GM12873 (cell line): ENCODE data around the gene KRT15.

ENCODE experiments used
- TF ChIP-seq, protein P1 (sequence below): IDR thresholded peaks from 2 replicates; pipeline ENCODE4 v1.5.1; 2012; ENCODE audit warnings: low read depth, mild to moderate bottlenecking, moderate library complexity, low read length, control low read depth; ENCODE audit not compliant: insufficient read depth; ENCODE audit errors: missing control alignments

The KRT15 gene

GRCh38 chr17:41522301-41523224 is 3.9 kb upstream of the KRT15 start:
- TF ChIP-seq, protein P1, sequence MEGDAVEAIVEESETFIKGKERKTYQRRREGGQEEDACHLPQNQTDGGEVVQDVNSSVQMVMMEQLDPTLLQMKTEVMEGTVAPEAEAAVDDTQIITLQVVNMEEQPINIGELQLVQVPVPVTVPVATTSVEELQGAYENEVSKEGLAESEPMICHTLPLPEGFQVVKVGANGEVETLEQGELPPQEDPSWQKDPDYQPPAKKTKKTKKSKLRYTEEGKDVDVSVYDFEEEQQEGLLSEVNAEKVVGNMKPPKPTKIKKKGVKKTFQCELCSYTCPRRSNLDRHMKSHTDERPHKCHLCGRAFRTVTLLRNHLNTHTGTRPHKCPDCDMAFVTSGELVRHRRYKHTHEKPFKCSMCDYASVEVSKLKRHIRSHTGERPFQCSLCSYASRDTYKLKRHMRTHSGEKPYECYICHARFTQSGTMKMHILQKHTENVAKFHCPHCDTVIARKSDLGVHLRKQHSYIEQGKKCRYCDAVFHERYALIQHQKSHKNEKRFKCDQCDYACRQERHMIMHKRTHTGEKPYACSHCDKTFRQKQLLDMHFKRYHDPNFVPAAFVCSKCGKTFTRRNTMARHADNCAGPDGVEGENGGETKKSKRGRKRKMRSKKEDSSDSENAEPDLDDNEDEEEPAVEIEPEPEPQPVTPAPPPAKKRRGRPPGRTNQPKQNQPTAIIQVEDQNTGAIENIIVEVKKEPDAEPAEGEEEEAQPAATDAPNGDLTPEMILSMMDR: no peak

GRCh38 chr17:41521574-41522261 is 3.0 kb upstream of the KRT15 start:
- TF ChIP-seq, protein P1: no peak

DNA sequence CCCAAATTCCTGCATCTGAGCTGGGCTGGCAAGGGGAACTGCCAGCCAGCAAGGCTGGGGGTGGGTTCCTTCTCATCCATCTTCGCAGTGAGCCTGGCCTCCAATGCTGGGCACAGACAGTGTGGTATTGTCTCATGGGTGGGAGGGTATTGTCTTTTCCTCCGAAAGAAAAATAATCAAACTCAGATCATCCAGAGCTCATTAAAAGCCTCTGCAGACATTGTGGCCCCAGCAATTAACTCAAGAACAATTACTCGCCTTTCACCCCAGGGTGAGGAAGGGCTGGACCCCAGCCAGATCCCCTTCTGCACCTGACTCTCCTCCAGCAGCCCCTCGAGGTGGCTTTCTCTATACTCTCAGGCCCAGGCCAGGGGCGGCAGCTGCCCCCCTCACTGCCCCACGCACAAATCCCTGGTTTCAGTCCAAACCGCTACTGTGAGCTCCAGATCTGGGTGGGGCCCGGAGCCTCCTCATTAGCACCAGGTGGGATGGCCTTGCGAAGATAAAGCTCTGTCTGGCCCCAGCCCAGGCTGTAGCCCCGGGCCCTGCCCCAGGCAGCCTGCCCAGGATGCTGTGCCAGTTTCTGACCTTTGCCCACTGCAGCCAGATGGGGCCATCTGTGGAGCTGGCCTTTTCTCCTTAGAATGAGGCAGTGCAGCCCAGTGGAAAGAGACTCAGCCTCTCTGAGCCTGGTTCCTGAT is 2.3 kb upstream of the KRT15 start:
- TF ChIP-seq, protein P1: no peak

GRCh38 chr17:41519501-41520224 is 973 bp upstream of the KRT15 start:
- TF ChIP-seq, protein P1: no peak

- TF ChIP-seq, protein P1: no peak
Measured at GRCh38 chr17:41518031-41518430, 659 bp downstream of the KRT15 start.

DNA sequence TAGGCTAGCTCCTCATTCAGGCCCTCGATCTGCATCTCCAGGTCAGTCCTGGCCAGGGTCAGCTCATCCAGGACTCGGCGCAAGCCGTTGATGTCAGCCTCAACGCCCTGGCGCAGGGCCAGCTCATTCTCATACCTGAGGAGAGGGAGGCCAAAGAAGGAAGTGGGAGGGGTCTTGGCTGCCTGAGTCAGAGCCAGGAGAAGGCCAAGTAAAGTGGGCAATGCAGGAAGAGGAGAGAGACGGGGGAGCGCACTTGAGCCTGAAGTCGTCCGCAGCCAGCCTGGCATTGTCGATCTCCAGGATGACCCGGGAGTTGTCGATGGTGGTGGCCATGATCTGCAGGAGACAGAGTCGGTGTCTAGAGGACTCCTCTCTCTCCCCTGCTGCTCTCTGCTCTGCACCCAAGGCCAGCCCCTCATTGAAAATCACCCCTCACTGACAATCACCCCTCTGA is 1.8 kb downstream of the KRT15 start:
- TF ChIP-seq, protein P1: no peak
